Type B pancreatic cell (in vitro differentiated cells): ENCODE data around the gene SAPCD2. TPM values are rescaled to one million over a fixed set of nuclear protein-coding genes. Genes with fewer than 3 reads are reported as not detected.
A peak's percentile ranks its signal among the peaks of the same experiment; 100 is the strongest.

Source experiments
- DNase-seq: peaks from one replicate; pipeline ENCODE4 v3.0.0; 2021; ENCODE audit warnings: mixed read lengths; ENCODE audit not compliant: unreplicated experiment; ENCODE audit errors: extremely low spot score
- H3K27ac Mint-ChIP-seq: 2 replicates; pipeline ENCODE4 v1.8.0; 2021; ENCODE audit warnings: mild to moderate bottlenecking, mixed read lengths
- H3K27me3 Mint-ChIP-seq: 2 replicates; pipeline ENCODE4 v1.8.0; 2021; ENCODE audit warnings: mixed read lengths
- H3K36me3 Mint-ChIP-seq: 2 replicates; pipeline ENCODE4 v1.8.0; 2021; ENCODE audit warnings: mixed read lengths
- H3K4me1 Mint-ChIP-seq: one replicate; pipeline ENCODE4 v1.8.0; 2021; ENCODE audit warnings: mixed read lengths; ENCODE audit not compliant: unreplicated experiment
- H3K4me3 Mint-ChIP-seq: 2 replicates; pipeline ENCODE4 v1.8.0; 2021; ENCODE audit warnings: mild to moderate bottlenecking, mixed read lengths
- H3K9me3 Mint-ChIP-seq: 2 replicates; pipeline ENCODE4 v1.8.0; 2021; ENCODE audit warnings: mixed read lengths
- CTCF ChIP-seq: fragments of 200-600 bp; sonication (generic); conservative IDR thresholded peaks from 2 replicates; pipeline ENCODE4 v1.5.0; 2021; ENCODE audit warnings: antibody characterized with exemption, mild to moderate bottlenecking
- total RNA-seq: library from RNA; stranded (reverse); gene quantifications from 2 replicates; pipeline ENCODE4 v1.2.1, GENCODE V29; 2021; ENCODE audit warnings: low replicate concordance

Gene SAPCD2
- total RNA-seq, 1 donor from 2014 or later, result 19.1 TPM

- no peaks in the 10 kb centered on the region for H3K9me3 Mint-ChIP-seq
- no peak for DNase-seq
- peaks cover 17% of the 10 kb centered on the region for H3K27me3 Mint-ChIP-seq
- H3K36me3 Mint-ChIP-seq, result no peaks in the 10 kb centered on the region
- peak overlapping the region; percentile 93 for H3K27ac Mint-ChIP-seq
- peaks cover 8% of the 10 kb centered on the region for H3K4me1 Mint-ChIP-seq
- H3K4me3 Mint-ChIP-seq, result peak overlapping the region; percentile 92
- TF ChIP-seq CTCF, result no peak
These were observed 15.7 kb upstream of the SAPCD2 start for GRCh38 chr9:137085920-137086530.

- no peaks in the 10 kb centered on the region for H3K36me3 Mint-ChIP-seq
- TF ChIP-seq CTCF, result no peak
- no peak for DNase-seq
- no peak overlapping the region for H3K4me3 Mint-ChIP-seq
- H3K9me3 Mint-ChIP-seq, result no peaks in the 10 kb centered on the region
- H3K4me1 Mint-ChIP-seq, result peaks cover 8% of the 10 kb centered on the region
- peaks cover 24% of the 10 kb centered on the region for H3K27me3 Mint-ChIP-seq
- H3K27ac Mint-ChIP-seq, result no peak overlapping the region
These were observed 14.2 kb upstream of the SAPCD2 start for GRCh38 chr9:137084526-137084925.

GRCh38 chr9:137083394-137084004, 13.1 kb upstream of the SAPCD2 start:
- Mint-ChIP-seq H3K27me3 (peaks cover 33% of the 10 kb centered on the region), H3K4me3 (peak overlapping the region; percentile 28), H3K9me3 (no peaks in the 10 kb centered on the region), H3K4me1 (peaks cover 8% of the 10 kb centered on the region), H3K36me3 (no peaks in the 10 kb centered on the region), H3K27ac (no peak overlapping the region)
- no peak for TF ChIP-seq CTCF
- no peak for DNase-seq

GRCh38 chr9:137082925-137083290, 12.6 kb upstream of the SAPCD2 start:
- Mint-ChIP-seq H3K9me3 (no peaks in the 10 kb centered on the region), H3K36me3 (no peaks in the 10 kb centered on the region), H3K27ac (no peak overlapping the region), H3K4me3 (no peak overlapping the region), H3K27me3 (peaks cover 36% of the 10 kb centered on the region), H3K4me1 (peaks cover 5% of the 10 kb centered on the region)
- no peak for DNase-seq
- no peak for TF ChIP-seq CTCF

GRCh38 chr9:137082222-137082924, 12.0 kb upstream of the SAPCD2 start:
- no peak overlapping the region for H3K27ac Mint-ChIP-seq
- H3K36me3 Mint-ChIP-seq, result no peaks in the 10 kb centered on the region
- H3K9me3 Mint-ChIP-seq, result no peaks in the 10 kb centered on the region
- H3K4me3 Mint-ChIP-seq, result no peak overlapping the region
- no peak for TF ChIP-seq CTCF
- no peak for DNase-seq
- no peaks in the 10 kb centered on the region for H3K4me1 Mint-ChIP-seq
- peaks cover 36% of the 10 kb centered on the region for H3K27me3 Mint-ChIP-seq
